HepG2 (cell line): ENCODE results near the gene ESPN. TPM values are rescaled to one million over a fixed set of nuclear protein-coding genes. Genes with fewer than 3 reads are reported as not detected.

Source experiments
- ATAC-seq: fragments of 200-7000 bp; cut with Tn5 transposase; 3 replicates; pipeline ENCODE4 v1.9.1; 2020; ENCODE audit warnings: mild to moderate bottlenecking, moderate library complexity
- BruUV-seq: library from RNA; stranded (reverse); fragments of 400-500 nt; replicated peaks from 2 replicates; lab custom pipeline; 2021; lab: Mats Ljungman, UMichigan
- CTCF ChIA-PET: fragments of 300-600 bp; formaldehyde crosslinking; extraction: SDS; loops from one replicate; lab custom pipeline; 2021; ENCODE audit warnings: low total read pairs, inconsistent platforms, low intra/inter-chr PET ratio; lab: Yijun Ruan, JAX
- POLR2A ChIA-PET: fragments of 350-600 bp; sonication (Branson Sonifier 250); formaldehyde crosslinking; loops from one replicate; lab custom pipeline; 2020; ENCODE audit warnings: antibody characterized with exemption, inconsistent platforms; lab: Yijun Ruan, JAX
- DNase-seq: peaks from one replicate; pipeline ENCODE4 v3.0.0-alpha.2; 2015; ENCODE audit warnings: low spot score
- FAIRE-seq: peaks from 3 replicates; lab custom pipeline; 2011; peaks lifted over from hg19 to GRCh38; lab: Jason Lieb, UNC
- H2AFZ ChIP-seq: one replicate; pipeline ENCODE4 v1.6.1; 2011; ENCODE audit warnings: low read length, inconsistent platforms
- H3K27ac ChIP-seq: fragments of 300-600 bp; 3 replicates; pipeline ENCODE4 v1.8.0; 2011; ENCODE audit warnings: mixed run types, mild to moderate bottlenecking, mixed read lengths, low read length, inconsistent platforms; ENCODE audit not compliant: insufficient read depth; ENCODE audit errors: extremely low read length
- H3K27me3 ChIP-seq, 2 experiments: fragments of 200-600 bp in 1 of 2; 2 replicates in 1 of 2; 3 replicates in 1 of 2; pipeline versions ENCODE4 v1.6.0 to v1.8.0; 2011; ENCODE audit warnings: low read length in 2 of 2, mild to moderate bottlenecking in 2 of 2, moderate library complexity in 2 of 2, inconsistent platforms in 1 of 2; ENCODE audit not compliant: insufficient read depth in 2 of 2, control insufficient read depth in 1 of 2
- H3K36me3 ChIP-seq, 2 experiments: fragments of 200-600 bp in 1 of 2; replicated peaks in 1 of 2; 2 replicates in 1 of 2; 3 replicates in 1 of 2; pipeline versions ENCODE4 v1.5.1 to v1.8.0; 2011; ENCODE audit warnings: low read length in 2 of 2, inconsistent platforms in 1 of 2; ENCODE audit not compliant: insufficient read depth in 2 of 2, control insufficient read depth in 1 of 2
- H3K4me1 ChIP-seq: 2 replicates; pipeline ENCODE4 v1.5.1; 2012; ENCODE audit warnings: low read length, inconsistent platforms; ENCODE audit not compliant: insufficient read depth
- H3K4me2 ChIP-seq: 2 replicates; pipeline ENCODE4 v1.6.0; 2011; ENCODE audit warnings: low read depth, low read length, inconsistent platforms
- H3K4me3 ChIP-seq, 3 experiments: fragments of 200-600 bp in 1 of 3; sonication (generic), shearing (Covaris generic) in 1 of 3; replicated peaks in 1 of 3; 2 replicates each; pipeline ENCODE4 v1.5.1; 2011 to 2016; ENCODE audit warnings: low read length in 3 of 3, inconsistent platforms in 2 of 3, low read depth in 2 of 3, mild to moderate bottlenecking in 2 of 3, control low read depth in 1 of 3, mixed read lengths in 1 of 3; ENCODE audit not compliant: insufficient read depth in 1 of 3
- H3K79me2 ChIP-seq: one replicate; pipeline ENCODE4 v1.6.1; 2011; ENCODE audit warnings: low read length, inconsistent platforms; ENCODE audit not compliant: insufficient read depth
- H3K9ac ChIP-seq: 2 replicates; pipeline ENCODE4 v1.6.0; 2011; ENCODE audit warnings: mild to moderate bottlenecking, low read depth, low read length, inconsistent platforms; ENCODE audit not compliant: insufficient read depth
- H3K9me3 ChIP-seq: 2 replicates; pipeline ENCODE4 v1.5.1; 2012; ENCODE audit warnings: mild to moderate bottlenecking, low read length
- H4K20me1 ChIP-seq: 2 replicates; pipeline ENCODE4 v1.6.0; 2011; ENCODE audit warnings: inconsistent platforms, mild to moderate bottlenecking, low read length, moderate library complexity; ENCODE audit not compliant: insufficient read depth
- DDIT3 ChIP-seq: sonication (generic); formaldehyde crosslinking; IDR thresholded peaks from 2 replicates; pipeline ENCODE4 v1.4.0; 2020; ENCODE audit warnings: mild to moderate bottlenecking, missing genetic modification reagents
- POGK ChIP-seq: sonication (generic); formaldehyde crosslinking; conservative IDR thresholded peaks from 2 replicates; pipeline ENCODE4 v1.8.0; 2022; ENCODE audit warnings: mild to moderate bottlenecking, moderate library complexity, missing genetic modification reagents
- ZFP36L2 ChIP-seq: sonication (generic); formaldehyde crosslinking; IDR thresholded peaks from 2 replicates; pipeline ENCODE4 v1.4.0; 2020; ENCODE audit warnings: missing genetic modification reagents
- ZNF367 ChIP-seq: sonication (generic); formaldehyde crosslinking; IDR thresholded peaks from 2 replicates; pipeline ENCODE4 v1.4.0; 2020; ENCODE audit warnings: missing genetic modification reagents, borderline replicate concordance
- ZNF768 ChIP-seq: sonication (generic); formaldehyde crosslinking; IDR thresholded peaks from 2 replicates; pipeline ENCODE4 v1.4.0; 2020; ENCODE audit warnings: missing genetic modification reagents
- WGBS: methylation state at CpG from one replicate; pipeline ENCODE4 v1.1.6; 2017; ENCODE audit warnings: low lambda C conversion rate; 5-methylcytosine and 5-hydroxymethylcytosine counted together
- in situ Hi-C: cut with HindIII; loops from 2 replicates; pipeline ENCODE4 v1.10.0; 2017; ENCODE audit warnings: low pct_unique_long_range_greater_than_20kb; ENCODE audit not compliant: extremely low pct_ligation_motif_present
- intact Hi-C: fragments of 100-400 bp; cut with micrococcal nuclease; formaldehyde crosslinking; loops from one replicate; pipeline ENCODE4 v1.10.0; 2022; ENCODE audit not compliant: unreplicated experiment
- polyA plus RNA-seq, 8 experiments: library from polyadenylated mRNA; depleted of rRNA in 3 of 8; stranded (reverse) in 7 of 8; unstranded in 1 of 8; fragments of >200 nt; fragmentation: Illumina TruSeq in 4 of 8; extraction: Trizol in 4 of 8; gene quantifications; 2 replicates each; pipeline versions ENCODE4 v1.2.1 to v1.2.3, GENCODE V29; 2011 to 2016; ENCODE audit warnings: low read depth in 4 of 8, missing spikeins in 1 of 8, mixed read lengths in 1 of 8; ENCODE audit not compliant: insufficient read depth in 1 of 8
- total RNA-seq, 5 experiments: library from RNA; depleted of rRNA; stranded (reverse); fragments of >200 nt; fragmentation: Illumina TruSeq; extraction: Trizol; gene quantifications; 2 replicates each; pipeline ENCODE4 v1.2.3, GENCODE V29; 2016; ENCODE audit warnings: low read depth in 1 of 5
- TF ChIP-seq, protein P1 (sequence below): sonication (generic); formaldehyde crosslinking; IDR thresholded peaks from 2 replicates; pipeline ENCODE4 v1.4.0; 2020; ENCODE audit warnings: missing genetic modification reagents, borderline replicate concordance

The ESPN gene
- total and polyA plus RNA-seq, 2 of the 13 experiments (the other 11 are each of a cell fraction or from before 2014, with no cell fraction given): 48.6 to 54.2 TPM

- 65% methylated on average over 9 of the region's 13 CpGs for WGBS
- CTCF ChIA-PET: interaction anchor here (1.1 kb wide), 1 partner anchor 9 kb away, joined by 3 read pairs; no protein-coding TSS in a partner anchor
- no peak overlapping the region for H3K4me2 ChIP-seq
- TF ChIP-seq, protein P1, sequence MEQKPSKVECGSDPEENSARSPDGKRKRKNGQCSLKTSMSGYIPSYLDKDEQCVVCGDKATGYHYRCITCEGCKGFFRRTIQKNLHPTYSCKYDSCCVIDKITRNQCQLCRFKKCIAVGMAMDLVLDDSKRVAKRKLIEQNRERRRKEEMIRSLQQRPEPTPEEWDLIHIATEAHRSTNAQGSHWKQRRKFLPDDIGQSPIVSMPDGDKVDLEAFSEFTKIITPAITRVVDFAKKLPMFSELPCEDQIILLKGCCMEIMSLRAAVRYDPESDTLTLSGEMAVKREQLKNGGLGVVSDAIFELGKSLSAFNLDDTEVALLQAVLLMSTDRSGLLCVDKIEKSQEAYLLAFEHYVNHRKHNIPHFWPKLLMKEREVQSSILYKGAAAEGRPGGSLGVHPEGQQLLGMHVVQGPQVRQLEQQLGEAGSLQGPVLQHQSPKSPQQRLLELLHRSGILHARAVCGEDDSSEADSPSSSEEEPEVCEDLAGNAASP (CRISPR knock-in tag): no peak
- no peak for TF ChIP-seq ZFP36L2
- no peak for ATAC-seq
- no peaks in the 10 kb centered on the region for H4K20me1 ChIP-seq
- no peaks in the 10 kb centered on the region for H3K79me2 ChIP-seq
- H3K9ac ChIP-seq: no peak overlapping the region
- no peak overlapping the region for H3K4me3 ChIP-seq
- BruUV-seq: no TSS peak
- no peak overlapping the region for H3K27ac ChIP-seq
- peaks cover 37% of the 10 kb centered on the region for H3K4me1 ChIP-seq
- DNase-seq: no peak
- no peak overlapping the region for H2AFZ ChIP-seq
- H3K9me3 ChIP-seq: no peaks in the 10 kb centered on the region
- in situ Hi-C loops (loop anchor here (25.0 kb wide), 1 partner anchor 717 kb away; no protein-coding TSS in a partner anchor), intact Hi-C loops (no loop called here)
- POLR2A ChIA-PET: no interaction called here
- FAIRE-seq: no peak
- peaks cover 12 to 27% of the 10 kb centered on the region in 2 experiments; a peak in 4 of 5 replicates for H3K27me3 ChIP-seq
- H3K36me3 ChIP-seq: no peaks in the 10 kb centered on the region
Observed at GRCh38 chr1:6495041-6495441, 70.5 kb downstream of the ESPN start.

DNA sequence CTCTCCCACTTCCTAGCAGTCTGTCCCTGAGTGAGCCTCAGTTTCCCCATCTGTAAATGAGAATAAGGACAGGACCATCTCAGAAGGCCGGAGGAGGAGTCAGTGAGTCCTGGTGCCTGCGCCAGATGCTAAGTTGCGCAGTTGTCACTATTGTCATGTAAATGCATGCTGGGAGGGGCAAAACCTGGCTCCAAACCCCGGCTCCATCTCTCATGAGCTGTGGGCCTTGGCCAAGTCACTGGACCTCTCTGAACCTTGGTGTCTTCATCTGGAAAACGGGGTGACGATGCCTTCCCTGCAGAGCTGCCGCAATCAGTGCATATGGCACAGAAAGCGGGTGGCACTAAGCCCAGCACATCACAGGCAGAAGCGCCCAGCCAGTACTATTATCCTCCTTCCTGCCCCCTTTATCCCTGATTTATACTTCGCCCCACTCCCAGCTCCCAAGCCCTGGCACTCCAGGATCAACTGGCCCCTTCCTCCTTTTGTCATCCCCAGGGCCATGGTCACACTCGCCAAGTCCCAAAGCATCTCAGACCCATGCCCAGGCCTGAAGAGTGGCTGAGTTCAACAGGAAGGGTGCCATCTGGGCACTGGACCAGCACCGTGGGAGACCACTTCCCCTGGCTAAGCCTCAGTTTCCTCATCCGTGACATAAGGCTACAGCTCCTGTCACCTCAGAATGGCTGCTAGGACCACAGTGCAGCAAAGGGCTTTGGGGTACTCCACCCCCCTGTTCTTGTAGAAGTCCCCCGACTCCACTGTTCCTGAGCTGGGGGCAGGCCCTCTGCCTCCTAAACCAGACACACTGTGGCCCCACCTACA, 71.2 kb downstream of the ESPN start:
- TF ChIP-seq DDIT3 (no peak), POGK (CRISPR knock-in tag) (no peak), ZNF367 (CRISPR knock-in tag) (no peak), ZNF768 (CRISPR knock-in tag) (peak; percentile 85)
- TF ChIP-seq, all 625 proteins: peak for 1
- Histone ChIP-seq H3K27me3 (peaks cover 16 to 34% of the 10 kb centered on the region in 2 experiments; a peak in 4 of 5 replicates), H2AFZ (no peak overlapping the region), H3K9me3 (no peaks in the 10 kb centered on the region), H3K4me3 (no peak overlapping the region), H4K20me1 (no peaks in the 10 kb centered on the region), H3K27ac (no peak overlapping the region), H3K9ac (no peak overlapping the region), H3K36me3 (no peaks in the 10 kb centered on the region), H3K4me1 (peaks cover 42% of the 10 kb centered on the region), H3K4me2 (peak overlapping the region; percentile 67; the same call in 1 of the 2 replicates), H3K79me2 (no peaks in the 10 kb centered on the region)
- BruUV-seq: no TSS peak
- 86% methylated on average over 10 of the region's 14 CpGs for whole genome bisulfite sequencing
- in situ Hi-C loops: loop anchor here (25.0 kb wide), 1 partner anchor 717 kb away; no protein-coding TSS in a partner anchor
- DNase-seq: no peak
- ChIA-PET CTCF (interaction anchor here (1.1 kb wide), 1 partner anchor 10 kb away, joined by 3 read pairs; no protein-coding TSS in a partner anchor), POLR2A (no interaction called here)
- no peak for FAIRE-seq
- ATAC-seq: no peak
- intact Hi-C loops: no loop called here
